ENCODE measurements around the gene TYMP.
A peak's percentile ranks its signal among the peaks of the same experiment; 100 is the strongest.

The TYMP gene

DNA sequence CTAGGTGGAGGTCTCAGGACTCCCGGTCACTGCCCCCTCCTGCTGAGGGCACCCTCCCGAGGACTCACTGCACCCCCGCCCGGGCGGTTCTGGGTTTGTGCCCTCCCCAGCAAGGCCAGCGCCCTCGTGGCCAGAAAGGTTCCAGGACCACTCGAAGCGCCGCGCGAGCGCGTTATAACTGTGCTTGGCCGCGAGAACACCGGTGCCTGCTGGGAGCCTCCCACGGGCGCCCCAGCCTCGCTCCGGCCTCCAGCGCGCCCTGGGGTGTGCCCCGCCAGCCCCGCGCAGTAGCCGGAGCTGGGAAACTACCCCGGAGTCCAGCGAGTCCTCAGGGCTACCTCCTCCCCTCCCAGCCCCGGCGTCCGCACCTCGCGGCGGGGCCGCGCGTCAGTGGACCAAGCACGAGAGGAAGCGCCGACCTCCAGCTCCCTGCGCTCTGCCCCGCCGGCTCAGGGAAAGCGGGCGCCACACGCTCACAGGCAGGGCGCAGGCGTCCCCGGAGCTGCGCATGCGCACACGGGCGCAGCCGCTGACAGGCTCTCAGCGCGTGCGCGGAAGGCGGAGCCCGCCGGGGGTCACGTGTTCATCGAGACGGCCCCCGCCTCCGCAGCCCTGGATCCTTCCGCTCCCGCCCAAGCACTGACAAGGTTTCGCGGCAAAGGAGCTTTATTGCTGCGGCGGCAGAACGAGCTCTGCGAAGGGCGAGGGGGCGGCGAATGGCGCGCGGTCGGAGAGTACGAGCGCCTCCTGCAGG is 4.5 kb downstream of the TYMP start, which contains the start of gene SCO2 (continued):
- TF ChIP-seq, protein P1, sequence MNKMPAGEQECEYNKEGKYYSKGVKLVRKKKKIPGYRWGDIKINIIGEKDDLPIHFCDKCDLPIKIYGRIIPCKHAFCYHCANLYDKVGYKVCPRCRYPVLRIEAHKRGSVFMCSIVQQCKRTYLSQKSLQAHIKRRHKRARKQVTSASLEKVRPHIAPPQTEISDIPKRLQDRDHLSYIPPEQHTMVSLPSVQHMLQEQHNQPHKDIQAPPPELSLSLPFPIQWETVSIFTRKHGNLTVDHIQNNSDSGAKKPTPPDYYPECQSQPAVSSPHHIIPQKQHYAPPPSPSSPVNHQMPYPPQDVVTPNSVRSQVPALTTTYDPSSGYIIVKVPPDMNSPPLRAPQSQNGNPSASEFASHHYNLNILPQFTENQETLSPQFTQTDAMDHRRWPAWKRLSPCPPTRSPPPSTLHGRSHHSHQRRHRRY (tag by site-specific recombination; IDR thresholded peaks at IDR 0.05): peak; percentile 70
- TF ChIP-seq HOXD13 (CRISPR knock-in tag; IDR thresholded peaks at IDR 0.05; ENCODE audit: borderline replicate concordance) (0 out of 2 replicates have a peak, but pooled peaks have one; percentile 19), ZNF701 (tag by site-specific recombination; IDR thresholded peaks at IDR 0.05) (no peak), ZNF140 (tag by site-specific recombination; IDR thresholded peaks at IDR 0.05) (no peak), ZNF274 (IDR thresholded peaks at IDR 0.05; ENCODE audit: low read length) (no peak), ZNF274 (tag by site-specific recombination; IDR thresholded peaks at IDR 0.05; ENCODE audit: borderline replicate concordance) (no peak), ZNF629 (tag by site-specific recombination; IDR thresholded peaks at IDR 0.05) (peak; percentile 67), ZNF654 (tag by site-specific recombination; IDR thresholded peaks at IDR 0.05; ENCODE audit: low read depth) (no peak), SCRT1 (tag by site-specific recombination; IDR thresholded peaks at IDR 0.05; ENCODE audit: borderline replicate concordance) (no peak), ZNF707 (tag by site-specific recombination; IDR thresholded peaks at IDR 0.05) (no peak), ZBTB8A (tag by site-specific recombination; IDR thresholded peaks at IDR 0.05) (peak; percentile 99), ZNF664 (tag by site-specific recombination; IDR thresholded peaks at IDR 0.05) (no peak), PRDM1 (tag by site-specific recombination; IDR thresholded peaks at IDR 0.05) (no peak), ZFHX2 (tag by site-specific recombination; conservative IDR thresholded peaks at IDR 0.05) (peak; percentile 95), SETDB1 (IDR thresholded peaks at IDR 0.05; ENCODE audit: insufficient read length, low read length) (no peak)
- TF ChIP-seq, protein P2, sequence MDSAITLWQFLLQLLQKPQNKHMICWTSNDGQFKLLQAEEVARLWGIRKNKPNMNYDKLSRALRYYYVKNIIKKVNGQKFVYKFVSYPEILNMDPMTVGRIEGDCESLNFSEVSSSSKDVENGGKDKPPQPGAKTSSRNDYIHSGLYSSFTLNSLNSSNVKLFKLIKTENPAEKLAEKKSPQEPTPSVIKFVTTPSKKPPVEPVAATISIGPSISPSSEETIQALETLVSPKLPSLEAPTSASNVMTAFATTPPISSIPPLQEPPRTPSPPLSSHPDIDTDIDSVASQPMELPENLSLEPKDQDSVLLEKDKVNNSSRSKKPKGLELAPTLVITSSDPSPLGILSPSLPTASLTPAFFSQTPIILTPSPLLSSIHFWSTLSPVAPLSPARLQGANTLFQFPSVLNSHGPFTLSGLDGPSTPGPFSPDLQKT (IDR thresholded peaks at IDR 0.05; ENCODE audit: borderline replicate concordance, low read depth, low read length): no peak; the same call in 1 of the 2 replicates
- TF ChIP-seq, protein P3, sequence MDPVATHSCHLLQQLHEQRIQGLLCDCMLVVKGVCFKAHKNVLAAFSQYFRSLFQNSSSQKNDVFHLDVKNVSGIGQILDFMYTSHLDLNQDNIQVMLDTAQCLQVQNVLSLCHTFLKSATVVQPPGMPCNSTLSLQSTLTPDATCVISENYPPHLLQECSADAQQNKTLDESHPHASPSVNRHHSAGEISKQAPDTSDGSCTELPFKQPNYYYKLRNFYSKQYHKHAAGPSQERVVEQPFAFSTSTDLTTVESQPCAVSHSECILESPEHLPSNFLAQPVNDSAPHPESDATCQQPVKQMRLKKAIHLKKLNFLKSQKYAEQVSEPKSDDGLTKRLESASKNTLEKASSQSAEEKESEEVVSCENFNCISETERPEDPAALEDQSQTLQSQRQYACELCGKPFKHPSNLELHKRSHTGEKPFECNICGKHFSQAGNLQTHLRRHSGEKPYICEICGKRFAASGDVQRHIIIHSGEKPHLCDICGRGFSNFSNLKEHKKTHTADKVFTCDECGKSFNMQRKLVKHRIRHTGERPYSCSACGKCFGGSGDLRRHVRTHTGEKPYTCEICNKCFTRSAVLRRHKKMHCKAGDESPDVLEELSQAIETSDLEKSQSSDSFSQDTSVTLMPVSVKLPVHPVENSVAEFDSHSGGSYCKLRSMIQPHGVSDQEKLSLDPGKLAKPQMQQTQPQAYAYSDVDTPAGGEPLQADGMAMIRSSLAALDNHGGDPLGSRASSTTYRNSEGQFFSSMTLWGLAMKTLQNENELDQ (tag by site-specific recombination; IDR thresholded peaks at IDR 0.05; ENCODE audit: low read depth): no peak
- TF ChIP-seq, protein P4, sequence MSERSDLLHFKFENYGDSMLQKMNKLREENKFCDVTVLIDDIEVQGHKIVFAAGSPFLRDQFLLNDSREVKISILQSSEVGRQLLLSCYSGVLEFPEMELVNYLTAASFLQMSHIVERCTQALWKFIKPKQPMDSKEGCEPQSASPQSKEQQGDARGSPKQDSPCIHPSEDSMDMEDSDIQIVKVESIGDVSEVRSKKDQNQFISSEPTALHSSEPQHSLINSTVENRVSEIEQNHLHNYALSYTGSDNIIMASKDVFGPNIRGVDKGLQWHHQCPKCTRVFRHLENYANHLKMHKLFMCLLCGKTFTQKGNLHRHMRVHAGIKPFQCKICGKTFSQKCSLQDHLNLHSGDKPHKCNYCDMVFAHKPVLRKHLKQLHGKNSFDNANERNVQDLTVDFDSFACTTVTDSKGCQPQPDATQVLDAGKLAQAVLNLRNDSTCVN (tag by site-specific recombination; optimal IDR thresholded peaks at IDR 0.05): peak; percentile 98
- TF ChIP-seq, protein P5, sequence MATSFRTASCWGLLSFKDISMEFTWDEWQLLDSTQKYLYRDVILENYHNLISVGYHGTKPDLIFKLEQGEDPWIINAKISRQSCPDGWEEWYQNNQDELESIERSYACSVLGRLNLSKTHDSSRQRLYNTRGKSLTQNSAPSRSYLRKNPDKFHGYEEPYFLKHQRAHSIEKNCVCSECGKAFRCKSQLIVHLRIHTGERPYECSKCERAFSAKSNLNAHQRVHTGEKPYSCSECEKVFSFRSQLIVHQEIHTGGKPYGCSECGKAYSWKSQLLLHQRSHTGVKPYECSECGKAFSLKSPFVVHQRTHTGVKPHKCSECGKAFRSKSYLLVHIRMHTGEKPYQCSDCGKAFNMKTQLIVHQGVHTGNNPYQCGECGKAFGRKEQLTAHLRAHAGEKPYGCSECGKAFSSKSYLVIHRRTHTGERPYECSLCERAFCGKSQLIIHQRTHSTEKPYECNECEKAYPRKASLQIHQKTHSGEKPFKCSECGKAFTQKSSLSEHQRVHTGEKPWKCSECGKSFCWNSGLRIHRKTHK (tag by site-specific recombination; IDR thresholded peaks at IDR 0.05): no peak
- TF ChIP-seq, protein P6, sequence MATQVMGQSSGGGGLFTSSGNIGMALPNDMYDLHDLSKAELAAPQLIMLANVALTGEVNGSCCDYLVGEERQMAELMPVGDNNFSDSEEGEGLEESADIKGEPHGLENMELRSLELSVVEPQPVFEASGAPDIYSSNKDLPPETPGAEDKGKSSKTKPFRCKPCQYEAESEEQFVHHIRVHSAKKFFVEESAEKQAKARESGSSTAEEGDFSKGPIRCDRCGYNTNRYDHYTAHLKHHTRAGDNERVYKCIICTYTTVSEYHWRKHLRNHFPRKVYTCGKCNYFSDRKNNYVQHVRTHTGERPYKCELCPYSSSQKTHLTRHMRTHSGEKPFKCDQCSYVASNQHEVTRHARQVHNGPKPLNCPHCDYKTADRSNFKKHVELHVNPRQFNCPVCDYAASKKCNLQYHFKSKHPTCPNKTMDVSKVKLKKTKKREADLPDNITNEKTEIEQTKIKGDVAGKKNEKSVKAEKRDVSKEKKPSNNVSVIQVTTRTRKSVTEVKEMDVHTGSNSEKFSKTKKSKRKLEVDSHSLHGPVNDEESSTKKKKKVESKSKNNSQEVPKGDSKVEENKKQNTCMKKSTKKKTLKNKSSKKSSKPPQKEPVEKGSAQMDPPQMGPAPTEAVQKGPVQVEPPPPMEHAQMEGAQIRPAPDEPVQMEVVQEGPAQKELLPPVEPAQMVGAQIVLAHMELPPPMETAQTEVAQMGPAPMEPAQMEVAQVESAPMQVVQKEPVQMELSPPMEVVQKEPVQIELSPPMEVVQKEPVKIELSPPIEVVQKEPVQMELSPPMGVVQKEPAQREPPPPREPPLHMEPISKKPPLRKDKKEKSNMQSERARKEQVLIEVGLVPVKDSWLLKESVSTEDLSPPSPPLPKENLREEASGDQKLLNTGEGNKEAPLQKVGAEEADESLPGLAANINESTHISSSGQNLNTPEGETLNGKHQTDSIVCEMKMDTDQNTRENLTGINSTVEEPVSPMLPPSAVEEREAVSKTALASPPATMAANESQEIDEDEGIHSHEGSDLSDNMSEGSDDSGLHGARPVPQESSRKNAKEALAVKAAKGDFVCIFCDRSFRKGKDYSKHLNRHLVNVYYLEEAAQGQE (tag by site-specific recombination; IDR thresholded peaks at IDR 0.05): no peak
- TF ChIP-seq, protein P7, sequence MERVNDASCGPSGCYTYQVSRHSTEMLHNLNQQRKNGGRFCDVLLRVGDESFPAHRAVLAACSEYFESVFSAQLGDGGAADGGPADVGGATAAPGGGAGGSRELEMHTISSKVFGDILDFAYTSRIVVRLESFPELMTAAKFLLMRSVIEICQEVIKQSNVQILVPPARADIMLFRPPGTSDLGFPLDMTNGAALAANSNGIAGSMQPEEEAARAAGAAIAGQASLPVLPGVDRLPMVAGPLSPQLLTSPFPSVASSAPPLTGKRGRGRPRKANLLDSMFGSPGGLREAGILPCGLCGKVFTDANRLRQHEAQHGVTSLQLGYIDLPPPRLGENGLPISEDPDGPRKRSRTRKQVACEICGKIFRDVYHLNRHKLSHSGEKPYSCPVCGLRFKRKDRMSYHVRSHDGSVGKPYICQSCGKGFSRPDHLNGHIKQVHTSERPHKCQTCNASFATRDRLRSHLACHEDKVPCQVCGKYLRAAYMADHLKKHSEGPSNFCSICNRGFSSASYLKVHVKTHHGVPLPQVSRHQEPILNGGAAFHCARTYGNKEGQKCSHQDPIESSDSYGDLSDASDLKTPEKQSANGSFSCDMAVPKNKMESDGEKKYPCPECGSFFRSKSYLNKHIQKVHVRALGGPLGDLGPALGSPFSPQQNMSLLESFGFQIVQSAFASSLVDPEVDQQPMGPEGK (tag by site-specific recombination; IDR thresholded peaks at IDR 0.05): peak; percentile 82
- TF ChIP-seq, protein P8, sequence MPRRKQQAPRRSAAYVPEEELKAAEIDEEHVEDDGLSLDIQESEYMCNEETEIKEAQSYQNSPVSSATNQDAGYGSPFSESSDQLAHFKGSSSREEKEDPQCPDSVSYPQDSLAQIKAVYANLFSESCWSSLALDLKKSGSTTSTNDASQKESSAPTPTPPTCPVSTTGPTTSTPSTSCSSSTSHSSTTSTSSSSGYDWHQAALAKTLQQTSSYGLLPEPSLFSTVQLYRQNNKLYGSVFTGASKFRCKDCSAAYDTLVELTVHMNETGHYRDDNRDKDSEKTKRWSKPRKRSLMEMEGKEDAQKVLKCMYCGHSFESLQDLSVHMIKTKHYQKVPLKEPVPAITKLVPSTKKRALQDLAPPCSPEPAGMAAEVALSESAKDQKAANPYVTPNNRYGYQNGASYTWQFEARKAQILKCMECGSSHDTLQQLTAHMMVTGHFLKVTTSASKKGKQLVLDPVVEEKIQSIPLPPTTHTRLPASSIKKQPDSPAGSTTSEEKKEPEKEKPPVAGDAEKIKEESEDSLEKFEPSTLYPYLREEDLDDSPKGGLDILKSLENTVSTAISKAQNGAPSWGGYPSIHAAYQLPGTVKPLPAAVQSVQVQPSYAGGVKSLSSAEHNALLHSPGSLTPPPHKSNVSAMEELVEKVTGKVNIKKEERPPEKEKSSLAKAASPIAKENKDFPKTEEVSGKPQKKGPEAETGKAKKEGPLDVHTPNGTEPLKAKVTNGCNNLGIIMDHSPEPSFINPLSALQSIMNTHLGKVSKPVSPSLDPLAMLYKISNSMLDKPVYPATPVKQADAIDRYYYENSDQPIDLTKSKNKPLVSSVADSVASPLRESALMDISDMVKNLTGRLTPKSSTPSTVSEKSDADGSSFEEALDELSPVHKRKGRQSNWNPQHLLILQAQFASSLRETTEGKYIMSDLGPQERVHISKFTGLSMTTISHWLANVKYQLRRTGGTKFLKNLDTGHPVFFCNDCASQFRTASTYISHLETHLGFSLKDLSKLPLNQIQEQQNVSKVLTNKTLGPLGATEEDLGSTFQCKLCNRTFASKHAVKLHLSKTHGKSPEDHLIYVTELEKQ (tag by site-specific recombination; IDR thresholded peaks at IDR 0.05; ENCODE audit: borderline replicate concordance): no peak
